Stimulated activated naive CD8-positive, alpha-beta T cell treated with anti-CD3 and anti-CD28 coated beads, Interleukin-15, Interleukin-2, amounts not matched to agents 100 U/mL and 50 U/mL, for 24 hours (primary cell): ENCODE results near the gene DTNBP1.

Experiments
- ATAC-seq: fragments of 150-1000 bp; cut with Tn5 transposase; one replicate; pipeline ENCODE4 v1.10.0; 2021
- DNase-seq: peaks from one replicate; pipeline ENCODE4 v3.0.0; 2021

DTNBP1 gene

GRCh38 chr6:15588971-15589634, 73.7 kb downstream of the DTNBP1 start:
- peak; percentile 97 for ATAC-seq
- DNase-seq: peak; percentile 12

- no peak for DNase-seq
- no peak for ATAC-seq
Observed at GRCh38 chr6:15586503-15586902, 76.3 kb downstream of the DTNBP1 start.

GRCh38 chr6:15585760-15586214, 77.0 kb downstream of the DTNBP1 start:
- ATAC-seq: no peak

GRCh38 chr6:15582499-15582898, 80.3 kb downstream of the DTNBP1 start:
- ATAC-seq: no peak
- DNase-seq: no peak

More at GRCh38 chr6:15585760-15586214, 77.0 kb downstream of the DTNBP1 start:
- no peak for DNase-seq

- DNase-seq (no peak), ATAC-seq (no peak)
Observed at GRCh38 chr6:15581751-15582150, 81.1 kb downstream of the DTNBP1 start.

GRCh38 chr6:15580326-15580725, 82.5 kb downstream of the DTNBP1 start:
- ATAC-seq (no peak), DNase-seq (no peak)

- DNase-seq (no peak), ATAC-seq (no peak)
Observed at GRCh38 chr6:15578716-15579391, 84.0 kb downstream of the DTNBP1 start.

- no peak for ATAC-seq
Observed at GRCh38 chr6:15577550-15578171, 85.2 kb downstream of the DTNBP1 start.

GRCh38 chr6:15577106-15577505, 85.7 kb downstream of the DTNBP1 start:
- no peak for ATAC-seq

More at GRCh38 chr6:15577550-15578171, 85.2 kb downstream of the DTNBP1 start:
- no peak for DNase-seq

GRCh38 chr6:15575357-15576033, 87.3 kb downstream of the DTNBP1 start:
- no peak for DNase-seq
- ATAC-seq: no peak

More at GRCh38 chr6:15577106-15577505, 85.7 kb downstream of the DTNBP1 start:
- DNase-seq: no peak

GRCh38 chr6:15574486-15574885, 88.3 kb downstream of the DTNBP1 start:
- DNase-seq: no peak

GRCh38 chr6:15574023-15574422, 88.8 kb downstream of the DTNBP1 start:
- DNase-seq (no peak), ATAC-seq (no peak)

More at GRCh38 chr6:15574486-15574885, 88.3 kb downstream of the DTNBP1 start:
- ATAC-seq: no peak

GRCh38 chr6:15573384-15573783, 89.4 kb downstream of the DTNBP1 start:
- no peak for ATAC-seq
- DNase-seq: no peak

GRCh38 chr6:15572296-15573016, 90.4 kb downstream of the DTNBP1 start:
- no peak for ATAC-seq
- DNase-seq: no peak

- ATAC-seq (no peak), DNase-seq (no peak)
Observed at GRCh38 chr6:15570171-15570570, 92.7 kb downstream of the DTNBP1 start.

GRCh38 chr6:15569035-15569995, 93.5 kb downstream of the DTNBP1 start:
- no peak for ATAC-seq

GRCh38 chr6:15562977-15563376, 99.9 kb downstream of the DTNBP1 start:
- no peak for DNase-seq
- ATAC-seq: no peak

More at GRCh38 chr6:15569035-15569995, 93.5 kb downstream of the DTNBP1 start:
- no peak for DNase-seq

GRCh38 chr6:15561447-15562199, 101.2 kb downstream of the DTNBP1 start:
- DNase-seq (no peak), ATAC-seq (no peak)

- no peak for ATAC-seq
- no peak for DNase-seq
Observed at GRCh38 chr6:15560713-15561112, 102.1 kb downstream of the DTNBP1 start.

- DNase-seq: no peak
- ATAC-seq: no peak
Observed at GRCh38 chr6:15557174-15557573, 105.7 kb downstream of the DTNBP1 start.
